Keratinocyte (primary cell): ENCODE data around the gene RC3H1.

ENCODE experiments used
- EZH2 ChIP-seq: IDR thresholded peaks from one replicate; pipeline ENCODE4 v1.6.1; 2012; ENCODE audit warnings: inconsistent platforms, mild to moderate bottlenecking, low read length, moderate library complexity
- TF ChIP-seq, protein P1 (sequence below), 3 experiments: IDR thresholded peaks in 1 of 3; conservative IDR thresholded peaks in 1 of 3; optimal IDR thresholded peaks in 1 of 3; 2 replicates in 2 of 3; 3 replicates in 1 of 3; pipeline versions ENCODE3 to v1.5.1; 2011; ENCODE audit warnings: low read length in 3 of 3, mild to moderate bottlenecking in 3 of 3, moderate library complexity in 2 of 3, control low read depth in 1 of 3, inconsistent platforms in 1 of 3; ENCODE audit not compliant: insufficient read depth in 2 of 3; ENCODE audit errors: extremely low read depth in 1 of 3

GRCh38 chr1:174022080-174022975 lies at the start of gene RC3H1:
- TF ChIP-seq, protein P1, sequence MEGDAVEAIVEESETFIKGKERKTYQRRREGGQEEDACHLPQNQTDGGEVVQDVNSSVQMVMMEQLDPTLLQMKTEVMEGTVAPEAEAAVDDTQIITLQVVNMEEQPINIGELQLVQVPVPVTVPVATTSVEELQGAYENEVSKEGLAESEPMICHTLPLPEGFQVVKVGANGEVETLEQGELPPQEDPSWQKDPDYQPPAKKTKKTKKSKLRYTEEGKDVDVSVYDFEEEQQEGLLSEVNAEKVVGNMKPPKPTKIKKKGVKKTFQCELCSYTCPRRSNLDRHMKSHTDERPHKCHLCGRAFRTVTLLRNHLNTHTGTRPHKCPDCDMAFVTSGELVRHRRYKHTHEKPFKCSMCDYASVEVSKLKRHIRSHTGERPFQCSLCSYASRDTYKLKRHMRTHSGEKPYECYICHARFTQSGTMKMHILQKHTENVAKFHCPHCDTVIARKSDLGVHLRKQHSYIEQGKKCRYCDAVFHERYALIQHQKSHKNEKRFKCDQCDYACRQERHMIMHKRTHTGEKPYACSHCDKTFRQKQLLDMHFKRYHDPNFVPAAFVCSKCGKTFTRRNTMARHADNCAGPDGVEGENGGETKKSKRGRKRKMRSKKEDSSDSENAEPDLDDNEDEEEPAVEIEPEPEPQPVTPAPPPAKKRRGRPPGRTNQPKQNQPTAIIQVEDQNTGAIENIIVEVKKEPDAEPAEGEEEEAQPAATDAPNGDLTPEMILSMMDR (optimal IDR thresholded peaks at IDR 0.05 in 1 of 3, IDR thresholded peaks at IDR 0.05 in 1 of 3, conservative IDR thresholded peaks at IDR 0.05 in 1 of 3; ENCODE audit: extremely low read depth in 1 of 3, insufficient read depth in 2 of 3, low read length in 3 of 3), result no peak
- no peak for TF ChIP-seq EZH2
